ENCODE data around the gene PAPPA2.

GRCh38 chr1:176560681-176561080 lies 97.7 kb downstream of the PAPPA2 start:
- TF ChIP-seq, protein P1, sequence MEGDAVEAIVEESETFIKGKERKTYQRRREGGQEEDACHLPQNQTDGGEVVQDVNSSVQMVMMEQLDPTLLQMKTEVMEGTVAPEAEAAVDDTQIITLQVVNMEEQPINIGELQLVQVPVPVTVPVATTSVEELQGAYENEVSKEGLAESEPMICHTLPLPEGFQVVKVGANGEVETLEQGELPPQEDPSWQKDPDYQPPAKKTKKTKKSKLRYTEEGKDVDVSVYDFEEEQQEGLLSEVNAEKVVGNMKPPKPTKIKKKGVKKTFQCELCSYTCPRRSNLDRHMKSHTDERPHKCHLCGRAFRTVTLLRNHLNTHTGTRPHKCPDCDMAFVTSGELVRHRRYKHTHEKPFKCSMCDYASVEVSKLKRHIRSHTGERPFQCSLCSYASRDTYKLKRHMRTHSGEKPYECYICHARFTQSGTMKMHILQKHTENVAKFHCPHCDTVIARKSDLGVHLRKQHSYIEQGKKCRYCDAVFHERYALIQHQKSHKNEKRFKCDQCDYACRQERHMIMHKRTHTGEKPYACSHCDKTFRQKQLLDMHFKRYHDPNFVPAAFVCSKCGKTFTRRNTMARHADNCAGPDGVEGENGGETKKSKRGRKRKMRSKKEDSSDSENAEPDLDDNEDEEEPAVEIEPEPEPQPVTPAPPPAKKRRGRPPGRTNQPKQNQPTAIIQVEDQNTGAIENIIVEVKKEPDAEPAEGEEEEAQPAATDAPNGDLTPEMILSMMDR (conservative IDR thresholded peaks at IDR 0.05): no peak
- no peak for TF ChIP-seq ZFX (IDR thresholded peaks at IDR 0.05)
